GM18519 (cell line): ENCODE data around the gene CDK14.

ENCODE experiments used
- ATAC-seq: cut with Tn5 transposase; IDR thresholded peaks from one replicate; pipeline ENCODE4 v1.9.1; 2021; ENCODE audit warnings: mild to moderate bottlenecking, moderate library complexity; ENCODE audit not compliant: unreplicated experiment, low FRiP score

The CDK14 gene

DNA sequence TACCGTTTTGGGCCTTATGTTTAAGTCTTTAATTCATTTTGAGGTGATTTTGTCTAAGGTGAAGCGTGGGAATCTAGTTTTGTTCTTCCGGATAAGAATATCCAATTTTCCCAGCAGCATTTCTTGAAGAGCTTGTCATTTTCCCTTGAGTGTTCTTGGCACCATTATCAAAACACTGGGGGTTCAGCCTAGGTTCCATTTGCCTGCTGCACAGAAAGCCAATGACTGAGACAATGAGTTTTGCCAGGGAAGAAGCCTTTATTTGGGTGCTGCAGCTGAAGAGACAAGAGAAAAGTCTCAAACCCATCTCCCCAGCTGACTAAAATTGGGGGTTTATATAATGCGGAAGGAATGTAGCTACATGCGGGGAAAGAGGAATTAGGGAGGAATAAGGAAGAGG lies 380.9 kb downstream of the CDK14 start:
- ATAC-seq, result no peak

DNA sequence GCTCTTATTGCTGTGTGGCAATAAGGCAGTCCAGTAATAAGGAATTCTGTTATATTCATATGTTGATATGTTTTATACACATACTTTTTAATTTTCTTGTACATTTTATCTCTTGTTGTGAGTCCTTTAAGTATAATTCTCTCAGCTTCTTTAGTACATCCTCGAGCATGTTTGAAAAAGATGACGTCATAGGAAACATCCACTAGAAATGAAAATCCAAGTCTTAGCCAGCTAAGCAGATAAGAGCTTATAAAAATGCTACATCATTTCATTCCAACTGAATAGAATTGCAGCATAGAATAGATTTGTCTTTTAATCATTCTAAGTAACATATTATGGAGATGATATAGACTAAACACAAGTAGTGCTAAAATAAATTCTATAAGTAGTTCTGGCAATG lies 384.4 kb downstream of the CDK14 start:
- ATAC-seq, result no peak

DNA sequence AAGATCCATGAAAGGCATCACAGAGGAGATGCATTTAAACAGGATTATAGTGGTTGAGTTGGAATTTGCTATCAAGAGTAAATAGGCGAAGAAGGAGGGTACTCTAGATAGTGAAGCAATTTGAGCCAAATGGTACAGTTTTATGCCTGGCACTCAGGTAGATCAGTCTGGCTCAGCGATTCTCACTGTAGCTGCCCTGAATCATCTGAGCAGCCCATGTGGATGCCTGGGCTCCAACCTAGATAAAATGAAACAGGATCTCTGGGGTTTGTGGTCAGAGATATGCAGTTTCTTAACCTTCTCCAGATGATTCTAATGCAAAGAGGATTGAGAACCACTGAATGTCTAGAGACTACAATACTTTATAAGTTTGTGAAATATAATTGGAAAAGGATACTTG lies 386.1 kb downstream of the CDK14 start:
- ATAC-seq, result no peak

DNA sequence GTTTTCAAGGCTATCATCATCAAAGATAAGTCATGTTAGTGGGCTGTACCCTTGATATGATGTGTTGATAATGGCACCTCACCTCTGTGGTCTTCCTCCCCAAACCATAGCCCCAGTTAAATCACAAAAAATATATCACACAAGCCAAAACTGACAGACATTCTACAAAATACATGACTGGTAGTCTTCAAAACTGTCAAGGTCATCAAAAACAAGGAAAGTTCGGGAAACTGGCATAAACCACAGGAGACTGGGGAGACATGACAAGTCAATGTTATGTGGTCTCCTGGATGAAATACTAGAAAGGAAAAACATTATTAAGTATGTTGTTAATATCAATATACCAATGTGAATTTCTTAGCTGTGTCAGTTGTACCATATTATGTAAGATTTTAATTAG lies 388.6 kb downstream of the CDK14 start:
- no peak for ATAC-seq

DNA sequence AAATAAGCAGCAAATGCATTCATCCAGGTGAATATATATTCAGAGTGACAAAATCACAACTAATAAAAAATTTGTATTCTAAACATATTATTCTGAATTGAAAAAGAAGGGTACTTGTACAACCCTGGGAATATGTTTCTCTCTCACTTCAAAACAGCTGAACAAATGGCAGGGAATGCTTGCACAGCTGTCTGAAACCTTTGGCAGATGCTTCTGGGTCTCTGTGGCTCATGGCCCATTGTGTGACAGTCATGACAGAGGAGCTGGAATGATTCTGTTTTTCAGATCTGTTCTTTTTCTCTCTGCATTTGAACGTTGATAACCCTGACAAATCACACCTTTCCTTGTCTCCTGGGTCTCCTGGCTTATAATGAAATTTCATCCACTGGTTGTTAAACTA lies 392.4 kb downstream of the CDK14 start:
- ATAC-seq, result no peak

DNA sequence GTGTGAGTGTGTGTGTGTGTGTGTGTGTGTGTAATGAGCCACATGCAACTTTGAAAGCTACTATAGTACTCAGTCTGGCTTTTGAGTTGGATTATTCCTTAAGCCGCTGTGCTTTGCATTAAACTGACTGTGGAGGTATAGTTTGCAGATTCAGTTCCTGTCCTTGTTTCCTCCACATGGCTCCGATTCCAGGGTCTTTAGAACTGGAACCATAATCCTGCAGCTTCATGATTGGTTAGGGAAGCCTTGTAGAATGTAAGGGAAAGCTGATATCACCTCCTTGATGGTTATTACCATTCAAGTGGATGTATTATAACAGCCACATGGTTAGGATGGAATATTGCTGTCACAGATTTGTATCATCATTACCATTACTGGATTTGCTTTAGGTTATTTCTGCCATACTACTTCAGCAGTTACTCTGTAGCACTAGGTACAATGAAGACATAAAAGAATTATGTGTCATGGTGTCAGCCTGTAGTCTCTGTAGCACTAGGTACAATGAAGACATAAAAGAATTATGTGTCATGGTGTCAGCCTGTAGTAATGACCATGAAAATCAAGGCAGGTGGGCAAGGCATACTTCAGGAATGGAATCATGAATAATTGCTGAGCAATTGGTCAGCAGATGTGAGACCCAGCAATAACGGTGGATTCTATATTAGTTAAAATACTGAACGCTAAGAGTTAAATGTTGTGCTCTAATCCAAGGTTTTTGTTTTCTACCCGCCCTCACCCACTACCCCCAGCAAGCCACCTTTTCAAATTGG lies 393.1 kb downstream of the CDK14 start:
- ATAC-seq, result no peak

DNA sequence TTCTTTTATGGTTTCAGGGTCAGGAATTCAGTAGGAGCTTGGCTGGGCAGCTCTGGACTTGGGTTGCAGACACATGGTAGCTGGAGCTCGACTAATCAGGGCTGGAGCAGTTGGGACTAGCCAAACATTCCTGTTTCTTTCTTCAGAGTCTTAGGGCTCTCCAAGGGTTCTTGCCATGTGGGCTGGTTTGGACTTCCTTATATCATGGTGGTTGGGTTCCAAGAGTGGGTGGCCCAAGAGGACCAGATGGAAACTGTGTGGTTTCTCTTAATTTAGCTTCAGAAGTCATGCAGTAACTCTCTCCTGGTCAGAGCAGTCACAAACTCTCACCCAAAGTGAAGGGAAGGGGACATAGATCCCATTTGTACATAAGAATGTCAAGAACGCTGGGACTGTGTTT lies 398.0 kb downstream of the CDK14 start:
- ATAC-seq, result no peak

DNA sequence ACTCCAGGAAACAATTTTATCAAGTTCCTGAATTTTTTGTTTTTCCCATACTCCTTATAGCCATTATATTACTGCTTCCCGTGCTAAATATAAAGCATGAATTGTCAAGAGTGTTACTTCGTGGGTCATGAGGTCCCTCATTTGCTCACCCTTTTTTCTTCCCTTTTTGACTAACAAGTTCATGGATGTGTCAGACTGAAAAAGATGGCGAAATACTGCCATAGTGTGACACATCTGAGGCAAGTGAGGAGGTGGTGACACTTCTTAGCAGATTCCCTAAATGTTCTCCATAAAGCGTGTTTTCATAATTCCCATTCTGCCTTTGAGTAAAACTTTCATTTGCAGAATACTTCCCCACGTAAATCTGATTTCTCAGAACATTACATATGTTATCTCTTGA lies 398.5 kb downstream of the CDK14 start:
- no peak for ATAC-seq

DNA sequence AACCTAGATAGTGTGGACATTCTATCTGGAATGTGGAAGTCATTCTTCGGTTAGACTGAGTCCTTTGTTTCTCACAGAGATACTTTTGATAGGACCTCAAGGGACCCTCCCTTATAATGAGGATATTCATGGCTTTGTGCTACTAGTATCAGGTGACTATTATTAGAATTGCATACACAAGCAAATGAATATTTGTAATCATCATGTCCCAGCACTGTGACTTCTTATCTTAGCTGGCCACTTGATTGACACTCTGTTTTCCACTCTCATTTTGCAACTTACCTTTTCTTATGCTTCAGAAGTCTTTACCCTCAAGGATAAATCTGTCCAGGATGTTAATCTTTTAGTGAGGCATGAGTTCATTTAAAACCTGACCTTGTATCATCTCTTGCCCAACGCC lies 399.9 kb downstream of the CDK14 start:
- no peak for ATAC-seq

DNA sequence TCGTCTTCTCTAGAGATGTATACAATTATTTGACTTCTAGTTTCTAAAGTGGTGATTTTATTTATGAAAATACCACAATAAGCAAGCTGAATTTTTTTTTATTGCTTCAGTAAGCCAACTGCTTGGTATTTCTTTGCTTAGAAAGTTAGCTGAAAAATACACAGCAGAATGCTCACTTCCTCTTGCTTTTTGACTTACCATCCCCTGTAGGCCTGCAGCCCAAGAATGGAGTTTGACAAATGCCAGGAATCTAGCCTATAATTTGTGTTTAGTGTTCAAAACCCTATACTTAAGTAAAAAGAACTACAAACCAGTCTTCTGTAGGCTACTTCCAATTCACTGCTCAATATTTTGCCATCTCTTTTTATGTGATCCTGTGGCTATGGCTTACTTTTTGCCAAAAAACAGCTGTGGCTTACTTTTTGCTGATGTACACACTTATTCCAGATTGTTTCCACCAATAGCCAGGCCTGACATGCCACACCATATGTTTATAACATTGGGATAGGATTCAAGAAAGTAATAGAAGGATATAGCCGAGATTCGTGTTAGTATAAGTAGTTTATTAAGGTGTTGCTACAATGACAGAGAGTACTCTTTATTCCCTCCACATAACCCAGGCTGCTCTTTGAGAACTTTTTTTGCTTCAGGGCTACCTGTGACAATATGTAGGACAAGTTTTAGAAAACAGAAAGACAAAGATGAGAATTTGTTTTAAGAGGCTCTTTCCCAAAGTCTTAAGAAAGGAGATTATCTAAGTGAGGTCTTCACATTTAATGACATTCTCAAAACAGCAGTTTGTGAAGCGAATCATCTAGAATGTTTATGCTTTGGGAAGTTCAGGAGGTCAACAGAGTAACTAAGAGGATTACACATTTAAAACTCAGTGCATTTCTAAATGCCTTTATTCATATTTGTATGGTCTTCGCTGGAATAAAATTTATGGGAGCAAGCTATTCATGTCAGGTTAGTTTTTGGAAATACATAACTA lies 404.2 kb downstream of the CDK14 start:
- no peak for ATAC-seq

DNA sequence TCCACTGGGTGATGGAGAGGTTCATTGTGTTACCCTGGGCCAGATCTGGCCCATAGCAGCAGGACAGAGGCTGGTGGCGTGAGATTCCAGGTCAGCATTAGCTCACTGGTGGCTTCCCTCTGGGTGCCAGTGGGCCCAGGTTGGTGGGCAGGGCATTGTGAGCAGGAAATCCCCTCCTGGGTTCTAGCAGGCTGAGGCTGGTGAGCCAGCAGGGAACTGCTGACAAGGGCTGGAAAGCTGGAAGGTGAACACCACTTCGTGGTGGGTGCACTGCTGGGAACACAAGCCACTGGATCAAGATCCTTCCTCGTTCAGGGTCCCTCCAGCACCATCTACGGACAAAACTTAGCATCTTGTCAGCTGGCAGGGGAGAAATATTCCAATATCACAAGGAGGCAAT lies 408.9 kb downstream of the CDK14 start:
- ATAC-seq, result no peak

DNA sequence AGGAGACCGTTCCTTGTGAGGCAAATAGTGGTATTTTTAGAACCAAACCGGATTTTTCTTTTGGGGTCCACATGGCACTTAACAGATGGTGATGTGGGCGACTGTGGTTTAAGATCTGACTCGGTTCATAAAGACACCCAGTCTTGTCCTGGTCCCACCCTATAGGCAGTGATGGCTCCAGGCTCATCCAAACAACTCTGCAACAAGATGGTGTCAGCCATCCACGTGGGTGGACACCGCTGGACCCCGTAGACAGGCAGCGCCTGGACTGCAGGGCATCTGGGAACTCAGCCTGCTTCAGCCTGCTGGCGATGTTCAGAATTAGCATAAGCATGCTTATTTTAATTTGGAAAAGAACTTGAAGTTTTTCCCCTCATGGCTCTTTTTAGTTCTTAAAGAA lies 409.7 kb downstream of the CDK14 start:
- ATAC-seq, result no peak

DNA sequence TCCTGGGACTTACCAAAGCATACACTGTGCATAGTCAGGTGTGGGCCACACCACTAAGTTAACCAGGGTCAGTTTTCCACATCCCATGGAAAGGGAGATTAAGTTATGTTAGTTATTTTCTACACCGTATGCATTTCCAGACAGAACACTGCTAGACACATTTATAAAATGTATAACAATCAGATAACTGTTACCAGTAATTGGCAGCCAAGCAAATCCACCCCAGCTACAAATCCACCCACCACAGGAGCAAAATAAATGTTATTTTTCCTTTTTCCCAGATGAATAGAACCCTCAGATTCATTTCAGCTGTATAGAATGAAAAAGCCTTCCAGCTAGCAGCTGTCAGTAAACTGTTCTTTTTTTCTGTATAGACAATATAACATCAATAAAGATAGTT lies 411.2 kb downstream of the CDK14 start:
- ATAC-seq, result no peak

DNA sequence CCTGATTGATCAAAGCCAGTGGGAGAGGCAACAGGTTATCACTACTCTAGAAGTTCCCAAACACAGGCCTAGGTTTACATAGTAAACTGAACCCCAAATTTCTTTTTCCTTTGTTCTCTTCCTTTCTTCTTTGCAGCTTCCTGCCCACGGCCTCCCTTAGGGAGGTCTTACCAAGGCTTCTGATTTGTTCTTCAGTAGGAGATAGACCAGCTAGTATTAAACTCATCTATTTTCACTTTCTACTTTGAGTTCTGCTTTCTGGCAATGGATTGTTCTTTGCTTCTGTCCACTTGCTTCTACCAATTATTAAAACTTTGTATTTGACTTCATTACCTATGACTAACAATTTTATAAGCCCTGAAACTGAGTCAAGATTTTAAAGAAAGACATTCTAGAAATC lies 417.0 kb downstream of the CDK14 start:
- no peak for ATAC-seq

DNA sequence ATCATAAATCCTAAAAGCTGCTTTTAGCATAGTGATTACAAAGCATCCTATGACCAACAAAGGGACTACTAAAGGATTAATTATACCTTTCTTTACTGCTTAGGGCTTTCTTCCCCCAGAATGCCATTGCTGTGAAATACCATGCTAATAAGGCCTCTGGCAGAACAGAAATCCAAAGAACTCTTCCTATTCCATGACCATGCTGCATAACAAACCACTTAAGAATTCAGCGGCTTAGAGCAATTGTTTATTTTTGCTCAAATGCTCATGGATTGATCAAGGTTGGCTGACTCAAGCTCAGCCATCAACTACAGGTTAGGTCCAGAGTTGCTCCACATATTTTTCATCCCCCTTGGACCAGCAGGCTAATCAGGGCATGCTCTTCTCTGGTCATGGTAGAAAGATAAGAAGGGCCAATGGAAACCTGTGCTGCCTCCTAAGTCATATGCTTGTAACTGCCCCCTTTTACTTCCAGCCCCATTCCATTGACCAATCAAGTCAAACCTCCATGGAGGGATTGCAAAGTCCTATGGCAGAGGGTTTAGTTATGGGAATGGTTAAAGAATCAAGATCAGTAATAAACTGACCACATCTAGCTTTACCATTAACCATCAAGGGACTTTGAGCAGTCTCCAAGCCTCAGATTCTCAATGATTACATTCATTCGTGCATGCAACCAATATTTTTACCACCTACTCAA lies 423.7 kb downstream of the CDK14 start:
- no peak for ATAC-seq

DNA sequence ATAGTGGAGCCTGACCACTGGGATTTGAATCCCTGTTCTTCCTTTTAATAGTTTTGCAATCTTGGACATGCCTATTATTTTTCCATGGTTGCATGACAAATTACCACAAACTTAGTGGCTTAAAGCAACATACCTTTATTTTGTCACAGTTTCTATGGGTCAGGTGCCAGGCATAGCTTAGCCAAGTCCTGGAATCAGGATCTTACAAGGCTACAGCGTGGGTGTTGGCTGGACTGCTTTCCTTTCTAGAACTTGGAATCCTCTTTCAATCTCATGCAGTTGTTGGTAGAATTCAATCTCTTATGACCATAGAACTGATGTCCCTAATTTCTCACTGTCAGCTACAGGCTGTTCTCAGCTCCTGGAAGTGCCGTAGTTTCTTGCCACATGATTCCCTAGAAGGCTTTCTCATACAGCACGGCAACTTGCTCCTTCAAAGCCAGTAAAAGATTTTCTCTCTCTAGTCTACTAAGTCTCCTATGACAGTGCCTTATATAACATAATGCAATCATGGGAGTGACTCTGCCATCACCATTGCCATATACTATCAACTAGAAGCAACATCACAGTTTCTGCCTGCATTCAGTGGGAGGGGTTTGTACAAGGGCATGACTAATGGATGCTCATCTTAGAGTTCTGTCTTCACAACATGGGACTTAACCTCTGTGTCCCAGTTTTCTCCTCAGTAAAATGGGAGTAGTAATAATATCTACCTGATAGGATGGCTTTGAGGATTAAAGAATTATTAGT lies 424.7 kb downstream of the CDK14 start:
- no peak for ATAC-seq

DNA sequence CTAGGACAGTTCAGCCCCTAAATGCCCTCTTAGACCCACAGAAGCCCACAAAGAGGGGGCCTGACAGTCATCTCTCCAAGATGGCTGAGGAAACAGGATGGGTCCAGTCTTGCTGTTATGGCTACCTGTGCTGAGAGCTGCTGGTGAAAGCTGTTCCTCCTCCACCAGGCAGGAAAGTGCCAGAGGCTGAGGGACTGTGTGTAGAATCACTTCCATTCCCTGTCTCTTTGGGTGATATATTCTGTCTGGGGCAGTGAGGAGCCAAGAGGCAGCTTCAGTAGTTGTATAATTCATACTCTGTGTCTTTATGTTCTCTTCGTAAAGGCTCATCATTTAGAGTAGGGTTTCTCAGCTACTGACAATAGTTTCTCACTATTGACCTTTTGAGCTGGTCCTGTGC lies 425.8 kb downstream of the CDK14 start:
- ATAC-seq, result no peak

DNA sequence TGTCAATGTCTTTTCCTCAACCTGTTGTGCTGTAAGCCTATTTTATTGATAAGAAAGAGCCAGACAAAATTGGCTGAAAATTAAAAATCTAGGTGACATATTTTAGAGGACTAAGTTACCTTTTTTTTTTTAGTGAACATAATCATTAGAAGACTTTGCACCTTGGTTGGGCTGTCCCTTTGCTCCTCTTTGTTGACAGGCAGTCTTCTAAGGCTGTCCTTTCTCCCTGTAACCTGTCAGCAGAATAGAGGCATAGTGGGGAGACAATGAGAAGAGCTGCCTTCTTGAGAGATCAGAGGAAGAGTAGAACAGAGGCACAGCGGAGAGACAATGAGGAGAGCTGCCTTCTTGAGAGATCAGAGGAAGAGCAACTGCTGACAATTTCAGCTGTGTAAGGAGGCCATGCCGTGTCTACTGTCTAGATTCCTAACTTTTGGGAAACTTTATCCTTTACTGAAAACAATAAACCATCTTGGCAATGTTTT lies 429.8 kb downstream of the CDK14 start:
- ATAC-seq, result no peak

DNA sequence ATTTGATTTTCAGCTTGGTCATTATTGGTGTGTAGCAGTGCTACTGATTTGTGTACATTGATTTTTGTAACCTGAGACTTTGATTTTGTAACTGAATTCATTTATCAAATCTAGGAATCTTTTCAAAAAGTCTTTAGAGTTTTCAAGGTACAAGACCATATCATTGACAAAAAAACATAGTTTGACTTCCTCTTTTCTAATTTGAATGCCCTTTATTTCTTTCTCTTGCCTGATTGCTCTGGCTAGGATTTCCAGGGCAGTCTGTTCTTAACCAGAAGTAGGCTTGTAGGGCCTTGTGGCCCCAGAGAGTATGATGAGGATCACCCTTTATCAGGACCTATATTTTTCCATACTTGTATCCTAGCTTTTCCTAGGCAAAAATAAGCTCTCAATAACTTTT lies 433.6 kb downstream of the CDK14 start:
- no peak for ATAC-seq

DNA sequence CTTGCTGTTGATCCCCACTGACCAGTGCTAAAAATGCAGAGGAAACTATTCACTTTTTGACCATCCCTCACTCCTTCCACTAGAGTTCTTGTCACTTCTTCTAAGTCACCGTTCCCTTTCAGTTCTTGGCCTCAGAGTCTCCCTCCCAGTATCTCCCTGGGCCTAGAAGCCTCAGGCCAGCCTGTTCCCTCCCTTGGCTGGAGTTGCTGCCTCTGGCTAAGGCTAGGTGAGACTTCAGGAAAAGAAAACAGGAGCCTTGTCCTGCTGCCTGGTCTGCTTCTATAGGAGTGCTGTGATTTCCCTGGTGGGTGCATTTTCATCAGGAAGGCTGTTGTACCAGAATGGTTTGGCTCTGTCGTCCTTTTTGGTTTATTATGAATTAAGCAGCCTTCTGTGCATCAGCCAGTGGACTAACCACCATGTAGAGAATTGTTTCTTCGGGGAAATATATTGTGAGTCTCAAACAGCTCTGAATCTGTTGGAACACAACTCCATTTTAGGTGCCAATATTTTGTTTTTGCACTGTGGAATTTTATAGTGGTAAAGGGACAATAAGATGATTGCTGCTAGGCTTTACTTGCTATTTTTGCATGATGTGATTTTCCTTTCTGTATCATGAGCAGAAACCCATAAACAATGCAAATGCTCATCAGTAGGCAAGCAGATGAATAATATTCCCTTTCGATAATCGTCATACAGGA lies 434.7 kb downstream of the CDK14 start:
- ATAC-seq, result no peak
